NCI-H1417 treated with DMSO at 0.1 percent for 48 hours (cell line): ENCODE results near the gene HTRA1.

Experiments
- DNase-seq: peaks from one replicate; lab custom pipeline; 2025; lab: John Stamatoyannopoulos, UW

Gene HTRA1

DNA sequence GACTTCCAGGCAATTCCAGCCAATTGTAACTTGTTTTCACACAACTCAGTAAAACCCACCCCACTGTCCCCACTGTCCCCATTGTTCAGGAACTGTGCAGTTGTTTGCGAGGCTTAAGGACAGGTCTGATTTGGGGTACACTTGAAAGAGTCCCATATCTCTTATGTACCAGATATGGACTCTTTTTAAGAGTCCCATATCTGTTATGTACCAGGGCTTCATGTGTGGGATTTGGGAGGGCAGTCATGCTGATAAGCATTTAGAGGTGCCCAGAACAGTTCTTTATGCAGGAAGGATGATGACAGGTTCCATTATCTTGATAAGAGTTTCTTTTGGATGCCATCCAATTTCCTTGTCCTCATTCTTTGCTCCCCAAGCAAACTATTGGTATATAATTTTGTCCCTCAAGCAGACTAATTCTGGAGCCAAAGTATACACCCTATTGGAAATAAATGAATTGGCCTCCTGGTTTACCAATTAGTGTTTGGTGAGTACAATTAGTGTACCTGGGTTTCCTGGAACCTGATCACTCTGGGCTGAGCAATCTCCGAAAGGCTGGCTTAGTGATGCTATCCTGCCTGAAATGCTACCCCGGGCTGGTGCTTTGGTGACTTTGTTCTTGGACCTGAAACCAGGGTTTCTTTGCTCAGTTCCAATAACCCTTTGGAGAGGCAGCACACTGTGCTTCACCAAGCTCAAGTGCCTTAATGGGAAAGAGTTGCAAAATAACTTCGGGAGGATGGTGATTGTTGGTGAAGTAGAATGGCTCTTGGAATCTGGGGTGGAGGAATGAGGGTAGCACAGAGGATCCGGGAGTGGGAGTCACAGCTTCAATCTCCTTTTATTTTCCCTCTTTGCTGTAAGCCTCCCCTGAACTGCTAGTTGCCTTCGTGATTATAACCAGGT is 93.0 kb downstream of the HTRA1 start:
- DNase-seq, result no peak

DNA sequence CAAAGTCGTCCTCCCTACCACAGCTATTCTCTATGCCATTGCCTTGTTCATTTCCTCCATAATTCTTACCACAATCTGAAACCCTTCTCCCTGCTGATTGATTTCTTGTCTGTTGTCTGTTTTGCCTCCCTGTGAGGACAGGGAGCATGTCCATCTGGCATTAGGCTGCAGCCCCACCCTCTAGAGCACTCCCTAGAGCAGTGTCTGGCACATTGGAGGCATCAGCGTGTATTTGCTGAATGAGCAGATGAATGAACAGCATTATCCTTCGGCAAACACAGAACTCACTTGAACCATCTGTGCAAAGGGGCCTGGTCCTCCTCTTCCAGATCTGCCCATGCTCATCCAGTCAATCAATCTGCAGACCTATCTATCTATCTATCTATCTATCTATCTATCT is 94.1 kb downstream of the HTRA1 start:
- DNase-seq, result no peak

DNA sequence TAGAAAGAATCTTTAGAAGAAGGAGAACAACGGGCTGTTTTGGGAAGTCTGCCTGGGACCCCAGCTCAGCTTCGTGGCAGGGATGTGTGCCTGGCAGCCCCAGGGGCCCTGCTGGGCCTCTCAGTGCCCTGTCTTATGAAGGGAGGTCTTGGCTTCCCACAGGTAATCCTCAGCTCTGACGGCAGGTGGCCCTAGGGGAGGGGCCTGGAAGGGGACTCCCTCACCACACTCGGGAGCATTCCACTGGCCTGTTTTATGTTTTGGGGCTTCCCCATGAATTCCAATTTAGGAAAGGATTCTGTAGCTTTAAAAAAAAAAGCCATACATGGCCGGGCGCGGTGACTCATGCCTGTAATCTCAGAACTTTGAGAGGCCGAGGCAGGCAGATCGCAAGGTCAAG is 96.2 kb downstream of the HTRA1 start:
- no peak for DNase-seq

DNA sequence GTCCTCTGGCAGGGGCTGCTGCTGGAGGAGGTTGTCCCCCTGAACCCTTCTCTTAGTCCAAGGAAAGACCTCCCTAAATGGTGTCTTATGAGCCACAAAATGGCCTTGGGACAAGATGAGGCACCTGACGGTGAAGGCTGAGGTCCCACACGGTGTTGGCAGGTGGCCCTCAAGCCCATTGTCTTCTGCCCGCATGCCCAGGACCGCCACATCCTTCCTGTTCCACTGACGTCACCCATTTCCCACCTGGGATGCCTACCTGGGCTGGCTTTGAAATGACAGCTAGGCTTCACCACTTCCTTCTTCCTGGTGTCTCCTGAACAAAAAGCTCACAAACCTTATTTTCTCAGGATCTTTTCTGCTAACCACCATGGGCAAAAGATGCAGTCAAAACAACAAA is 97.1 kb downstream of the HTRA1 start:
- DNase-seq, result no peak

DNA sequence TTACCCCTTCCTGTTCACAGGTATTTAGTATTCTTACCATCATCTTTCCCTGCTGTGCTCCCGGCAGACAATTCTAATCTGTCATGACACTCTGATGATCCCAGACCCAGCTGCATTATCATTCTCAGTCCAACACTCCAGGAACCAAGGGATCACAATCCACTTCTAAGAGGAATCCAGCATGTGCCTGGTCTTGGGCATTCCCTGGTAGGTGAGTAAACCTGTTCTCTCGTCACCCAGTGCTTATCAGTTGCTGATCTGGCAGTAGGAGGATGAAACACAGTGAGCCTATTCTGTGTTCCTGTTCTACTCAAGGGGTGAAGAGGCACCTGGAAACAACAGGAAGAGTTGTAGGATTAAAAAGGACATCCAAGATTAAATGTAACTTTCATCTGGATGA is 97.9 kb downstream of the HTRA1 start:
- DNase-seq, result no peak

DNA sequence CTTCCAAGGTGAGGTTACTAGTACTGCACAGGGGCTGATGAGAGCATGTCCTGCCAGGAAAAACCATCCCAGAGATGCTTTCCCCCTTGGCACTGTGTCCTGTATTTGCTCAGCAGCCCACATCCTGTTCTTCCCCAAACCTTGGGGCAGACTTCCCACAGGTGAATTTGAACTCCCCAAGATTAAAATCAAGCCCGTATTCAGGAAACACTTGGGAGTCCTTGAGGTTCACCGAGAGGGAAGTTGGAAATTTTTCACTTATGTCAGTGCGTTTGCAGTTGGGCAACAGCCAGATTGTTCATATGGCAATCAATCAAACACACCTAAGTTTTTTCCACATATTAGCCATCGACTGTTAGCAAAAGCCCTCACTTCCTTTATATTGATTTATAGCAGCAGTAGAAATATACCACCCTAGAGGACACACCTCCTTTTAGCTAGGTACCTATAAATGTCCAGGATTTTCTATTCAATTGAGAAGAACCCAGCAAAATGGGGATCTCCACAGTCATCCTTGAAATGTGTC is 99.0 kb downstream of the HTRA1 start, which contains the start of gene DMBT1:
TSS of gene DMBT1 (plus strand) at position 476 of the 526 bp plus-strand sequence. CDS start at position 493, 17 bp downstream.
- no peak for DNase-seq

DNA sequence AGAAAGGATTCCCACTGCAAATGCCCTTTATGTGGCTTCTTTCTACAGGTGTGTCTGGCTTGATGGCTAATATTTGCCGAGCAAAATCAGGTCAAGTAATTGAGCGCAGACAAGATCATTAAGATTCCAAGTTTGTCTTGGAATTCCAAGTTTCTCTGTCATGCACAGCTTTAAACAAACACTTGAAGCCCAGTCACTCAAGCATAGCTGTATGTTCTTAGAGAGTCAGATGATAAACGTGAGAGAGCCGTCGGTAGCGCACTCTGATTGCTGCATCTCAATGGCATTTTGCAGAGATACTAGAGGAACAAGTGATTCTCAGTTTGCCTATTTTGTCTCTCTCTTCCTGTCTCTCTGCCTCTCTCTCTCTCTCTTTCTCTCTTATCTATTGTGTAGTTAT is 99.9 kb downstream of the HTRA1 start:
- no peak for DNase-seq

DNA sequence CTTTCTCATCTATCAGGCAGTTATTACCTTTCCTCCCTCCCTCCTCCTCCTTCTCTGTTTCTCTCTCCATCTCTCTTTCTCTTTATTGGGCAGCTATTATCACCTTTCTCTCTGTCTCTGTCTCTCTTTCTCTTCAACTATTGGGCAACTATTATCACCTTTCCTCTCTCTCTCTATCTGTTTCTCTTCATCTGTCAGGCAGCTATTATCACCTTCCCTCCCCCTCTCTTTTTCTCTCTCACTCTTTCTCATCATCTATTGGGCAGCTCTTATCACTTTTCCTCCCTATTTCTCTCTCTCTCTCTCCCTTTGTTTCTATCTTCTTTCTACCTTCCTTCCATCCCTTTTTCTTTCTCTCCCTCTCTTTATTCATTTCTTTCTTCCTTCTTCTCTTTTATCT is 100.4 kb downstream of the HTRA1 start:
- no peak for DNase-seq
